Epithelial cell of esophagus (primary cell): ENCODE results near the gene NMRK2.

Experiments
- DNase-seq: peaks from one replicate; pipeline ENCODE4 v3.0.0; 2010; ENCODE audit warnings: low read depth
- H3K4me3 ChIP-seq: 2 replicates; pipeline ENCODE4 v1.5.1; 2011; ENCODE audit warnings: mild to moderate bottlenecking, low read length, control low read depth
- CTCF ChIP-seq: IDR thresholded peaks from 2 replicates; pipeline ENCODE4 v1.5.1; 2011; ENCODE audit warnings: low read depth, mild to moderate bottlenecking, low read length, control low read depth, inconsistent platforms; ENCODE audit not compliant: insufficient read depth; ENCODE audit errors: missing control alignments

Gene NMRK2

GRCh38 chr19:3980353-3981251 is 47.7 kb downstream of the NMRK2 start:
- DNase-seq = no peak
- no peak overlapping the region for H3K4me3 ChIP-seq
- no peak for TF ChIP-seq CTCF

DNA sequence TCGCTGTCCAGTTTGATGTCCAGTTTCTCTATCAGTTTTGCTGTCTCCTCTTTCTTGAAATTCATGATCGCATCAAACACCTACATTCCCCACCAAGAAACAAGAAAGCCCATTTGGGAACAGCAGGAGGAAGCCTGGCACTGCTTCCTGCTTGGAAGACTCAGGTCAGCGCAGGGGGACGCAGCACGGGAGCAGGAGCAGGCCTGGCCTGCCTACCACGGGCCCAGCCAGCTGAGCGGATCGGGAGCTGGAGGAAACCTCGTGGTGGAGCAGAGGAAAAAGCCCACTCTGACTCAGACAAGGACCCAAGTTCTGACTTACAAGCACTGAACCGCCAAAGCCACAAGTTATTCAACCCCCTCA is 48.5 kb downstream of the NMRK2 start:
- H3K4me3 ChIP-seq = no peak overlapping the region
- TF ChIP-seq CTCF = no peak
- no peak for DNase-seq

- H3K4me3 ChIP-seq = no peak overlapping the region
- TF ChIP-seq CTCF = no peak
- no peak for DNase-seq
Measured at GRCh38 chr19:3981736-3982681, 49.1 kb downstream of the NMRK2 start.

DNA sequence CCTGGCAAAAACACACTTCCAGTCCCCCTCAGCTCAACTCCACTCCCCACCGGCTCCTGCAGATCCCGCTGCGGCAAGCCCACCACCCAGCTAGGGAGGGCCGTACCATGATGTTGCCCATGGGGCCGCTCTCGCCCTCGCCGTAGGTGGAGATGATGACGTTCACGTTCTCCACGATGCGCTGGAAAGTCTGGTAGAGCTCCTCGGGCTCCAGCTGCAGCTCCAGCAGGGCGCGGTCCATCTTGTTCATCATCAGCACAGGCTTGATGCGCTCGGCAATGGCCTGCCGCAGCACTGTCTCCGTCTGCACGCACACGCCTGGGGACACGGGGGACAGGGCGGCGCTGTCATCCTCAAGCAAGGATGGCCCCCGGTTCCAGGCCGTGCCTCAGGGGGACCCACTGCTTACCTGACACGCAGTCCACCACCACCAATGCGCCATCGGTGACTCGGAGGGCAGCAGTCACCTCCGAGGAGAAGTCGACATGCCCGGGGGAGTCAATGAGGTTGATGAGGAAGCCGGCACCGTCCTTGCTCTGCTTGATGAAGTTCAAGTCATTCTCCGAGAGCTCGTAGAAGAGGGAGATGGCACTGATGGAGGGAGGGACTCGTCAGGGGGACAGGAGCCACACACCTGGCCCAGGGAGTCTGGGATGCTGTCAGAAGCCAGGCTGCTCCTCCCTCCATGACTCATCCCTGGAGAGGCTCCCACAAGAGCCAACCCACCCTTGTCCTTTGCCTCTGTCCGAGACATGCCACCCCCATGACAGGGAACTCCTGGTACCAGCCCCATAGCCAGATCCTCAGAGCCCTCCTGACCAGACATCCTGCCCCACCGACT is 50.1 kb downstream of the NMRK2 start:
- DNase-seq = peak; percentile 82
- TF ChIP-seq CTCF = no peak
- H3K4me3 ChIP-seq = peak overlapping the region; percentile 95

DNA sequence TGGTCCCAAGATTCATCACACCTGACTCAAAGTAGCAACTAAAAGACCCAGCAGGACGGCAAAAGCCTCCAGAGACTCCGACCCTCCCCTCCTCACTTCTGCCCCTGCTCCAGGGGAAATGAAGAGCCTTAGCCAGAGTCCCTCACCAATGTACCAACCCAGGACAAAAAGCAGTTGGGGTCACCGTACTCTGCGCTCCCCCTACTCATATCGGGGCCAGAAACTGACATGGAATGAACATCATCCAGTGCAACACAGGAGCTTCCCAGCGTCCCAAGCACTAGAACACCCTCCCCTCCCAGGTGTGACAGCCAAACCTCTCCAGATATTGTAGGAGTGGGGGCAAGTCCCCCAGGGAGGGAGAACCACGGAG is 50.7 kb downstream of the NMRK2 start:
- no peak for TF ChIP-seq CTCF
- H3K4me3 ChIP-seq = peak overlapping the region; percentile 95
- no peak for DNase-seq

- DNase-seq = peak; percentile 70
- TF ChIP-seq CTCF = no peak
- H3K4me3 ChIP-seq = peak overlapping the region; percentile 95
Measured at GRCh38 chr19:3983936-3984583, 51.2 kb downstream of the NMRK2 start.
